ENCODE results near the gene CTU2.

The CTU2 gene

DNA sequence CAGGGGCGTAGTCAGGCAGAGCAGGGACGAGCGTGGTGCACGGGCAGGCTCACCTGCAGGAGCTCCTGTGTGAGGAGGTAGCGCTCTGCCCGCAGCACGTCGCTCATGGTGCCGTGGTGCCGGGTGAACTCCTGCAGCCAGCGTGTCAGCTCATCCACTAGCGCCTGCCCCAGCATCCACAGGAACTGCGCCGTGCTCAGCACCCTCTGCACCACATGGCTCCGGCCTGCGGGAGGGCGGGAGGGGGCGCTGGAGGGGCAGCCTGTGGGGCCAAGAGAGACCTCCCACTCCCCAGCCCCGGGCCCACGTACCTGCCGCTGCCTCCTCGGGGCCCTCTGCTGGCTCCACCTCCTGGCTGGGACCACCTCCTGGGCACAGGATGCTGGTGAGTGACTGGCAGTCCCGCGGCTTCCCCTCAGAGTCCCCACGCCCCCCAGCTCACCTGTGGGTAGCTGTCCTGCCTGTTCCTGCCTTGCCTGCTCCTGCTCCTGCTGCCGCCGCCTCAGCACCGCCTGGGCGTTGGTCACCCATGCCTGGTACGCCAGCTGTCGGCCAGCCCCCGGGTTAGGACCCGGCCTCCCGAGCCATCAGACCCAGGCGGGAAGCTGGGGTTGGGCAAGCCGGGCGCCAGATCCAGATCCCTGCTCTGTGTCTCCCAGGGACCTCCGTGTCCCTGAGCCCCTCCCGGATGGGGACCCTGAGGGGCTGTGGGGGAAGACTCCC lies 16.6 kb downstream of the CTU2 start:
- no peak overlapping the region for H3K4me3 ChIP-seq (ENCODE audit: low read length)
- no peak for DNase-seq (ENCODE audit: low read depth, low spot score)

DNA sequence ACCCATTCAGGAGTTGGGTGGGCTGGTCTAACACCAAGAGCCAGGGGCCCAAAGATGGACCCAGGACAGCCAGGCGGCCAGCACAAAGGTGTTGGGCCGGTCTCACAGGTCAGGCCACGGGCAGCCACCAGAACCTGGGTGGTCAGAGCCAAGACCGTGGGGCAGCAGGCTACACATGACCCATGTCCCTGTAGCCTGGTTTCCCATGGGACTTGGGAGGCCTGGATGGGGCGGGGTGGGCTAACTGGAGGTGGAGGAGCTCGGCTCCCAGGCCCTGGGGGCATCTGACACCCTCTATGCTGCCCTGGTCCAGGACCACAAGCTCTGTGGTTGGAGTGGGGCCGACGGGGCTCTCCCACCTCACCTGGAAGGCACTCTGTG lies 17.2 kb downstream of the CTU2 start:
- H3K4me3 ChIP-seq (ENCODE audit: low read length), result no peak overlapping the region

DNA sequence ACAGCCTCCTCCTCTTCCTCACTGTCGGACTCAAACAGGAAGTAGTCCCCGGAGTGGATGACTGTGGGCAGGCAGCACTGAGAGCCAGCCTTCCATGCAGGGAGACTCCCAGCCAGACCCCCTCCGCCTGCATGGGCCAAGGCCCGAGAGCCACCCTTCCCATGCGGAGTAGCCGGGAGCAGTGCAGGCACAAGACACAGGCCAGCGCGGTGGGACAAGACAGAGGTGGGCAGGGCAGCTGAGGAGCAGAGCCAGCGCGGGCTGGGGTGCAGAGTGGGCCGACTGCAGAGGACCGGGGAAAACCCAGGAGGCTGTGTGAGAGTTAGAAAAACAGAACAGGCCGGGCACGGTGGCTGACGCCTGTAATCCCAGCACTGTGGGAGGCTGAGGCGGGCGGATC lies 17.6 kb downstream of the CTU2 start:
- DNase-seq (ENCODE audit: low read depth, low spot score), result no peak
- H3K4me3 ChIP-seq (ENCODE audit: low read length), result no peak overlapping the region

More for the DNA sequence above, 17.2 kb downstream of the CTU2 start:
- no peak for DNase-seq (ENCODE audit: low read depth, low spot score)

DNA sequence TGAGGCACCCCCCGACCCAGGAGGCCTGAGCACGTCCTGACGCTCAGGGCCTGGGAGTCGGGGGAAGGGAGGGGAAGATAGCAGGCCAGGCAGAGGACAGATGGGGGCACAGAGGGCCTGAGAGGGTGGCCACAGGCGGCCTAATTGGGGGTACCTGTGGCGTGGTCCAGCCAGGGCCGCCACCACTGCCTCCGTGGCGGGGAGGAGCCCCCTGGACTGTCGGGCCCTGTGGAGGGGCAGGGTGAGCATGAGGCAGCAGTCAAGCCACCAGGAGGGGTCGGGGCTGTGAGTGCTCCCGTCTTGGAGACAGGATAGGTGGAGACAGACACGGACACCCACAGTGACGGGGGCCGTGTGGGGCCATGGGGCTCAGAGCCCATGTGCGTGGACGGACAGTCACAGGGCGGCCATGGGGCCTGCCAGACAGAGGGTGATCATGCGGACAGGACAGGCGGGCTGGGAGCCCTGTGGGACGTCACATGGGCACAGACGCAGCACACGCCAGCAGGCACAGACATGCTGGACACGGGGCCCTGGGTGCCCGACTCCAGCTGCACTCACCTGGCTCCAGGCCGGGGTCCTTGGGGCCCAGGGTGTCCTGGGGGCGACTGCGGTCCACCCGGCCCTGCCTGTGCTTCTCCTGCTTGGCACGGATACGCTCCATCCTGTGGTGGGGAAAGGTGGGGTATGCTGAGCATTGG lies 18.7 kb downstream of the CTU2 start:
- DNase-seq (ENCODE audit: low read depth, low spot score), result no peak

DNA sequence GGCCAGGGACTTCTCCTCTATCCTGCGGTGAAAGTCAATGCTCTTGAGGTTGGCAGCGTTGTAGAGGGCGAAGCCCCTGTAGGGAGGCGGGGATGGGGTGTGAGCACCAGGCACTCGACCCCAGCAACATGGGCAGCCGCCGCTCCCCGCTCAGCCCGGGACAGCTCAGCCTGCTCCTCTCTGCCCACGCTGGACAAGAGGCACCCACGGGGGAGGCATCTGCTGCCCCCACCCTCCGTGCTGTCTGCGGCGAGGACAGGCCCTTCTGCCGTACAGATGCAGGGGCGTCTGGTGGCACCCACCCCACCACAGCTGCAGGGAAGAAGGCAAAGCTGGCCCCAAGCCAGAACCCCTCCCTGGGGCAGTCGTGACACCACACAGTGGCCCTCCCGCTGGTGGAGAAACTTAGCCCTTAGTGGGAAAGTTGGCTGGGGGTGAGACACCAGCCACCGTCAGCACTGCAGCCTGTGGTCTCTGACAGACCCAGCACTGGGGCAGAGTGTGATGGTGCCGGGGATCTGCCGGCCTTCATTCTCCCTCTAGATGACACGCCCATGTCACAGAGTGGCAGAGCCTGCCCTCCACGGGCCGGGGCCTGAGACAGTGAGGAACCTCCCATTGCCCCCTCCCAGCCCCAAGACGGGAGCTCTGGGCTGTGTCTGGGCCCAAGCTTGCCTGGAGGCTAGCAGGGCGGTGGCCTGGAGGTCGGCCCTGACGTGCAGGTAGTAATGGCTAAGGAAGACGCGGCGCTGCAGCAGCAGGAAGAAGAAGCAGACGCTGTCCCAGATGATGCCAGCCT lies 19.5 kb downstream of the CTU2 start:
- no peak for DNase-seq (ENCODE audit: low read depth, low spot score)
- H3K4me3 ChIP-seq (ENCODE audit: low read length), result no peak overlapping the region

More for the DNA sequence above, 18.7 kb downstream of the CTU2 start:
- H3K4me3 ChIP-seq (ENCODE audit: low read length), result no peak overlapping the region

DNA sequence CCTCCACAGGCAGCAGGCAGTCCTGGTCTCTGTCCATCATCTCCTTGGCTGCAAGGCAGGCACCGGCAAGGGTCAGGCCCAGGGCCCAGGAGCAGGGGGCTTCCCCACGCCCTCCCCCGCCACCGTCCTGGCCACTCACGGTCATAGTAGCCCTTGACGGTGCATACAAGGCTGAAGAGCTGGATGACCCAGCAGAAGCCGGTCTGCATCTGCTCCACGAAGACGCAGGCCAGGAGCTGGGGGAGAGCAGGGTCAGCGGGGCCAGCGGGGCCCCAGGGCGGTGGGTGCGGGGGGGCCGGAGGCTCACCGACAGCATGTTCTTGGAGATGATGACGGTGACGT lies 20.1 kb downstream of the CTU2 start:
- H3K4me3 ChIP-seq (ENCODE audit: low read length), result no peak overlapping the region
- no peak for DNase-seq (ENCODE audit: low read depth, low spot score)

DNA sequence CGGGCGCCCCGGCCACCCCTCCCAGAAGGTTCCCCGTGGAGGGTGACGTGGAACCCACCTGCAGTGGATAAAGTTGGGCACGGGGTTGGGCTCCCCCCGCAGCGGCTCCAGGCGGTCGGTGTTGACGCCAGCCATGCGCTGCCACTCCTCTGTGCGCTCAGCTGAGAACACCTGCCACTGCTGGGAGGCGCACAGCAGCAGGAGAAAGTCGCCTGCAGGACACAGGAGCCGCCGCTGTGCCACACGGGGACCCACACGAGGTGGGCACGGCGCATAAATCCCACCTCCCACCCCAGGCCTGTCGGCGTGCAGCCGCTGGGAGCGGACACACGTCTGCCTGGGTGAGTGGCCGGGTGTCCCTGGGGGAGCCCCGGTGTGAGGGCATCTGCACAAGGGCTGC lies 20.7 kb downstream of the CTU2 start:
- DNase-seq (ENCODE audit: low read depth, low spot score), result no peak
- H3K4me3 ChIP-seq (ENCODE audit: low read length), result no peak overlapping the region

DNA sequence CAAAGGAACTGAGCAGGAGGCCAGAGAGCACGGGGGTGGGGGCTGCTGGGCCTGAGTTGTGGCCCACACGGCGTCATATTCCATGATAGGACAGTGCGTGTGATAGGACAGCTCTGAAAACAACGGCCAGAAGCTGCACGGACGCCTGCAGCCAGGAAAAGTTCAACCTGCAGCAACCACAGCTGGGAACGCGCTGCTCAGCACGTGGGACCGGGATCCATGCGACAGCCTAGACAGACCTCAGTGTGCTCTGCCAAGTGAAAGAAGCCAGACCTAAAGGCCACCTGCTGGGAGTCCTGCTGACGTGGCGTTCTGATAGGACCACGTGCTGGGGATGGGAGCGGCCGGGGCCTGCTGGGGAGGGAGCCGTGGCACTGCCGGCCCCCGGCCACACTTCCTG lies 21.6 kb downstream of the CTU2 start:
- H3K4me3 ChIP-seq (ENCODE audit: low read length), result no peak overlapping the region
- no peak for DNase-seq (ENCODE audit: low read depth, low spot score)

DNA sequence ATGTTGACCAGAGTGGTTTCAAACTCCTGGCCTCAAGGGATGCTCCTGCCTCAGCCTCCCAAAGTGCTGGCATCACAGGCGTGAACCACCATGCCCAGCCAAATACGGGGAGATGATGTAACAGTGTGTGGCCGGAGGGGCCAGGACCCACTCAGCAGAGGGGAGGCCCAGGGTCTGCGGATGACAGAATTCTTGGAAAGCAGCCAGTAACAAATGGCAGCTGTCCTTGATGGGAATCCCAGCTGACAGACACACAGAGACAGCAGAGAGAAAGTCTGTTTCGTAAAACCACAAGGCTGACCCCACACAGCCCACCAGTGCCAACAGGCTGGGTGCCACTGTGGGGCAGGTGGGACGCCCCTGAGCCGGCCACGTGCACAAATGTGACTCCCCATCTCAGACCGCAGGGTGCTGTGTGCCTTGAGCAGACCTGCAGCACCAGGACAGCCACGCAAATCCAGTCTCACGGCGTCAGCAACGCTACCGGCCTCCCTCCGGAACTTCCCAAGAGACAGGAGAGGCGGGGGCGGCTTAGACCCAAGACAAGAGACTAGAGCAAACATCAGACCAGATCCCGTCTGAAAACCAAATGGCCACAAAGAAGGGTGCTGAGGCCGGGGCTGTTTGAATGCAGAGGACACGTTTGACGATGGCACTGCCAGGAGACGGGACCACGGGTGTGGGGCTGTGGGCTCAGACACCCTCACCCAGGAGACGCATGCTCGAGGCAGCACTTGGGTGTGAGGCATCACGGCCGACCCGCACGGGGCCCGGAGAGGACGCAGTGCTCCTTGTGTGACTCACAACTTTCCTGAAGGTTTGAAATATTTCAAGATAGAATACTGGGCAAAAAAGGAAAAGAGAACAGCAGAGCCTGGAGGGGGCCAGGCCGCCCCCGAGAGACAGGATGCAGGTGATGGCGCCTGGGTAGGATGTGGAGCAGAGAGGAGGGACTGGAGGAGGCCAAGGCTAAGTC lies 24.6 kb downstream of the CTU2 start:
- DNase-seq (ENCODE audit: low read depth, low spot score), result no peak
- no peak overlapping the region for H3K4me3 ChIP-seq (ENCODE audit: low read length)

DNA sequence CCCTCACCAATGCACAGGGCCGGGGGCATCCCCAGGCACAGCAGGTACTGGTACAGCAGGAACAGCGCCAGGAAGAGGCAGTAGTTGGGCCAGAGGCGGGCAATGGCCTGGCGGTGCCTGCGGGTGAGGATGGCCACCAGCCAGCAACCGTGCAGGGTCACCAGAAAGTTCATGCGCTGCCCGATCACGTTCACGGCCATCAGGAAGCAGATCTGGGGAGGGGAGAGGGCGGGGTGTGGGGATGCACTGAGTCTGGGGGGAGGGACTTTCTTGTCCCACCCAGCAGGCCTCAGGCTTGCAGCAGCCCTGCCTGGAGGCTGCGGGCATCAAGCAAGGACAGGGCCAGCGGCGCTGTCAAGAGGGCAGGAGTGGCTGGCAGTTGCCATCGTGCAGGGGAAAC lies 25.4 kb downstream of the CTU2 start:
- no peak overlapping the region for H3K4me3 ChIP-seq (ENCODE audit: low read length)
- DNase-seq (ENCODE audit: low read depth, low spot score), result no peak

DNA sequence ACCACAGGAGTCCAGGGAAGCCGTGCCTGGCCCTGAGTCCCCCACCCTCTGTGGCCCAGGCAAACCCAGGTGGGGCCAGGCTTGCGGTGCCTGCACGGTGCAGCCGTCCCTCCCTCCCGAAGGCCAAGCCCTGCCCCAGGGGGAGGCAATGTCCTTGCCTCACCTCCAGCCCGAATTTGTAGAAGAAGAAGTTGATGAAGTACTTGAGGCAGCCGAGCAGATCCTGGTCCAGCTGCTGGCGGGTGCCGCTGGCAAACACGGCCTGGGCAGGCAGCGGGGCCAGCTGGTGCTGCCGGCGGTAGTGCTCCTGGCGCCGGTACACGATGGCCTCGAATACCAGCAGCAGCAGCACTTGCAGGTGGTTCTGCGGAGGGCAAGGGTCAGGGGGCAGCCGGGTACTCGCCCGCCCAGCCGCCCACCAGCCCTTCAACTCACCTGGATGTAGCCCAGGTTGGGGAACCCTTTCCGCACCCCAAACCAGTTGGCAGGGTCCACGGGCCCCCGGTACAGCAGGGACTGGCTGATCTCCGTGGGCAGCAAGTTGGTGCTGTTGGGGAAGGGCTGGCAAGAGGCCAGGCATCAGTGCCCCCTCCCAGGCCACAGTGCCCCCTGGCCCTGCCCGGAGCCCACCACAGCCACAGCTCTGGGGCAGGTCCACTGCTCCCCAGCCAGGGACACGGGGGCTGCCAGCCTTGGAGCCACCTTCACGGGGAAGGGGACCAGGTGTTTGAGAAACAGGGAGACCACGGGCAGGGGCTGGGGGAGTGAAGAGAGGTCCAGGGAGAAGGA lies 26.1 kb downstream of the CTU2 start:
- no peak overlapping the region for H3K4me3 ChIP-seq (ENCODE audit: low read length)
- no peak for DNase-seq (ENCODE audit: low read depth, low spot score)

DNA sequence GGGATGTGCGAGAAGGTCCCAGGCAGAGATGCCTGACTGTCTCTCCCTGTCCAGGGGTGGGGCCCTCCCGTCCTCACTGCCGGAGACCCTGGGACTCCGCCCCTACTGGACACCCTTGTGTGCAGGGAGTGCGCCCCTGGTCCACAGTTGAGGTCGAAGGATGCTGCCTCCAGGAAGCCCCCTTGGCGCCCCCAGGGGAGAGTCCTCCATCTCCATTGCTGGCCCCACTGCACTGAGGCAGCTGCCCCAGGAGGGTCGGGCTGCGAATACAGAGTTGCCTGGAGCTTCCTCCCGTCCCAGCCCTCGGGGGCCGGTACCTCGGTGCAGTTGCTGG lies 26.6 kb downstream of the CTU2 start:
- no peak overlapping the region for H3K4me3 ChIP-seq (ENCODE audit: low read length)
- no peak for DNase-seq (ENCODE audit: low read depth, low spot score)

DNA sequence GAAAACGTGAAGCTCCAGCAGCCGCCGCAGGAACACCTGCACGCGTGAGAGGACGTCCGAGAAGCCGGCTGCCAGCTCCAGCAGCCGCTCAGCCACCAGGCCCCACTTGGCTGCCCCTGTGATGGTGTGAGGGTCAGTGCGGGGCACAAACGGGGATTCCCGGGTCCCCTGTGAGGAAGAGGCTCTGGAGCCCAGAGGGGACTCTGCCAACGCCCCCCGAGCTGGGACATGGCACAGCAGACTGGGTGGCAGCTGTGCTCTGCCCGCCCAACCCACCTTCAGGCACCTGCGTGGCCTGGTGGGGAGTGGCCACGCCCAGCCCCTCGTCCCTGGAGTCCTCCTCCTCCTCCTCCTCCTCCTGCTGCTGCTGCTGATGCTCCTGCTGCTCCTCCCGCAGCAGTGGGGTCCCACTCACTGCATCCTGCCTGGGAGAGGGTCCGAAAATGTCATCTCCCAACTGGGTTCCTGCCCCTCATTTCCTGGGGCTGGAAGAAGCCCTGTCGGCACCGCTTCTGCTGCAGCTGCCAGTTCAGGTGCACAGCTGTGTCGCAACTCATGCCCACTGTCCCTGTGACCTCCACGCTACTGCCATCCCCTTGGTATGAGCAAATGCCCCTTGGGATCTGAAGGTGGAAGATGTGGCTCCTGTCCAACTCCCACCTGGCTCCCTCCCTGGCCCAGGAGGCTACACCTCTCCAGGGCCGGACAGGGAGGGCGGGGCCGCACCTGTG lies 27.5 kb downstream of the CTU2 start:
- H3K4me3 ChIP-seq (ENCODE audit: low read length), result no peak overlapping the region
- DNase-seq (ENCODE audit: low read depth, low spot score), result no peak

DNA sequence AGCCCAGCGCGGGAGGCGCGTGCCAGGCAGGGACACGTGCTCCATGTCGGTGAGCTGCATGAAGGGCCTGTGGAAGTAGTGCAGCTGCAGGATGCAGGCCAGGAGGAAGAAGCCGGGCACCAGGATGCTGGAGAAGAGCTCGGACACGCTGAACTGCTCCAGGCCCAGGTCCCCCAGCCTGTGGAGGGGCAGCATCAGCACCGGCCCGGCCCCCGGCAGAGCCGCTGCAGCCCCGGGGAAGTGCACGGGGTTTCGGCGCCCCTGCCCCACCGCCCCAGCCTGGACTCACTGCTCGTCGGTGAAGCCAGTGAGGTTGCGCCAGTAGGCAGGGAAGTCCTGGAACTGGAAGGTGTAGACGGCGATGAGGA lies 28.0 kb downstream of the CTU2 start:
- H3K4me3 ChIP-seq (ENCODE audit: low read length), result no peak overlapping the region
- no peak for DNase-seq (ENCODE audit: low read depth, low spot score)

DNA sequence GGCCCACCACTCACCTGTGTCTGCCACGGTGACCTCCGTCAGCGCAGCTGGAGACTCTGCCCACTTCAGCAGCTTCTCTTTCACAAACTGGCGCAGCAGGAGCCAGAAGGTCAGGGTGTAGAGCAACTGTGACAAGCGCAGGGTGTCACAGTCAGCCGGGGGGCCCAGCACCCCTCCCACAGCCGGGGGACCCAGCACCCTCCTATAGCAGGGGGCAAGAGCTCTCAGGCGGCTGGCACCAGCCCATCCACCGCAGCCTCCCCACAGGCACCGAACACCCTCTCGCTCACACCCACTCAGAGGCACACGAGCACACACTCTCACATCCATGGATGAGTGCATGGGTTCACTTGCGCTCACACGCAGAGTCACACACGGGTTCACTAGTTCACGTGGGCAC lies 28.8 kb downstream of the CTU2 start:
- no peak overlapping the region for H3K4me3 ChIP-seq (ENCODE audit: low read length)
- no peak for DNase-seq (ENCODE audit: low read depth, low spot score)

DNA sequence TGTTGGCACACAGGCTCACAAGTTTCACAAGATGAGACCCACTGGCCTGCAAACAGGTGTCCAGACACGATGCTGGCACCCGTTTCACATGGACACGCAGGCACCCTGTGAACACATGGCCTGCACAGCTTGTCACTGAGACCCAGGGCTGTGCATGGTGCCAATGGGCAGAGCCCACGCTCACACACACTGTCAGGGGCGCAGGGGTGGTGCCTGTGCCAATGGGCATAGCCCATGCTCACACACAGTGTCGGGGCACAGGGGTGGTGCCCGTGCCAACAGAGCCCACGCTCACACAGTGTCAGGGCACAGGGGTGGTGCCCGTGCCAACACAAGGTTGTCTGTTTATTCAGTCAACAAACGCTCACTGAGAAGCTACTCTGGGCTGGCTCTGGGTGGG lies 29.3 kb downstream of the CTU2 start:
- no peak for DNase-seq (ENCODE audit: low read depth, low spot score)
- no peak overlapping the region for H3K4me3 ChIP-seq (ENCODE audit: low read length)

DNA sequence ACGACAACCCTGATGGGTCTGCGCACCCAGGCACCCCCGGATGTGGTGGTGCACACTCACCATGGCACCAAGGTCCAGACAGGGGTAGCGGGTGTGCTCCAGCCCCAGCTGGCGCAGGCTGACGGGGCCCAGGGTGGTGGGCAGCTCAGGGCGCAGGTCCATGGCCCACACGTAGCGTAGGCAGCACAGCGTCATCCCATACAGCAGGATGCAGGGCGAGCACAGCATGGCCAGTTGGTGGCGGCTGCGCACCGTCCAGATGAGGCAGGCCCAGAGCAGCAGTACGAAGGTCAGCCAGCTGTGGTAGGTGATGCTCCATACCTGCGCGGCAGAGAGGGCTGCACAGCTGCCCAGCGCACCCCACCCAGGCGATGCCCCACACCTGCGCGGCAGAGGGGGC lies 29.8 kb downstream of the CTU2 start:
- H3K4me3 ChIP-seq (ENCODE audit: low read length), result no peak overlapping the region
- no peak for DNase-seq (ENCODE audit: low read depth, low spot score)

DNA sequence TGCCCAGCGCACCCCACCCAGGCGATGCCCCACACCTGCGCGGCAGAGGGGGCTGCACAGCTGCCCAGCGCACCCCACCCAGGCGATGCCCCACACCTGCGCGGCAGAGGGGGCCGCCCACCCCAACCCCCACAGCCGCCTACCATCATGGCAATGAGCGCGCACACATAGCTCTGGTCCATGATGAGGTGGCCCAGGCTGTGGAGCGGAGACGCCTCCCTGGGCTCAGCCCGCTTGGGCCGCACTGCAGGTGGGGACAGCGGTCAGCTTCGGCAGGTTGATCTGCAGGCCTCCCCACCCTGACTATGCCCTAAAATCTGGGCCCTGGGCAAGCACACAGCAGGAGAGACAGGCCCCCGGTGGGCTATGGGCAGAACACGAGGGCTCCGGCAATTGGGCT lies 30.2 kb downstream of the CTU2 start:
- DNase-seq (ENCODE audit: low read depth, low spot score), result no peak
- no peak overlapping the region for H3K4me3 ChIP-seq (ENCODE audit: low read length)
